Nucleus accumbens (tissue), 56 donors: ENCODE data around the gene ZNF576.
"Not testable (repeated sequence)": the region's sequence is repeated elsewhere in the genome, so short reads cannot be mapped to it uniquely, and the experiment has no call there.

Experiments used
- DNase-seq, 56 donors: peaks; one replicate each; lab custom pipeline; 2025; lab: John Stamatoyannopoulos, UW

Gene ZNF576

DNA sequence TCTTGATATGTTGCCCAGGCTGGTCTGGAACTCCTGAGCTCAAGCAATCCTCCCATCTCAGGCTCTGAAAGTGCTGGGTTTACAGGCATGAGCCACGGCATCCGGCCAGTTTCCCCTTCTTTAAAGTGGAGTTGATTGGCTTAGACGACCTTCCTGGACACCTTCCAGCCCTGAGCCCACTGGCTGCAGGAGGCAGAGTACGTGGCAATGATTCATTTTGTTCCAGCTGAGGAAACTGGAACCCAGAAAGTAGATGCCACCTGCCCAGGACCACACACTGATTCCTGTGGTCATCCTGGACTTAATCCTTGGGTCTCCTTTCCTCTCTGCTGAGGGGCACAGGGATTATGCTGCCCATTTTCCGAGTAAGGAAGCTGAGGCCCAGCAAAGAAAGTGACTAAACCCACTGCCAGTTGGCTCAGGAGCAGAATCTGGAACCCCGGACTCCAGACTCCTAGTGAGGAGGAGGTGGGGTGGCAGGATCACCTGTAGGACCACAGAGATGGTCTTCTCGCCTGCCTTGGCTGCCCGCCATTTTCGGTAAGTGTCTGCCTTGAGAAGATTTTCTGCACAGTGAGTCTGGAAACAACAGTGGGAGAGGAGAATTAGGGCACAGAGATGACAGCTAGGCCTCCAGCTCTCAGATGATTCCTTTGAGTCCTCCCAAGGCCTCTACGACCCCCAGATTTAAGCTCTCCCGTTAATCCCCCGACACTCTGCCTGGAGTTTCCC lies 21.8 kb upstream of the ZNF576 start:
- no peak for DNase-seq

DNA sequence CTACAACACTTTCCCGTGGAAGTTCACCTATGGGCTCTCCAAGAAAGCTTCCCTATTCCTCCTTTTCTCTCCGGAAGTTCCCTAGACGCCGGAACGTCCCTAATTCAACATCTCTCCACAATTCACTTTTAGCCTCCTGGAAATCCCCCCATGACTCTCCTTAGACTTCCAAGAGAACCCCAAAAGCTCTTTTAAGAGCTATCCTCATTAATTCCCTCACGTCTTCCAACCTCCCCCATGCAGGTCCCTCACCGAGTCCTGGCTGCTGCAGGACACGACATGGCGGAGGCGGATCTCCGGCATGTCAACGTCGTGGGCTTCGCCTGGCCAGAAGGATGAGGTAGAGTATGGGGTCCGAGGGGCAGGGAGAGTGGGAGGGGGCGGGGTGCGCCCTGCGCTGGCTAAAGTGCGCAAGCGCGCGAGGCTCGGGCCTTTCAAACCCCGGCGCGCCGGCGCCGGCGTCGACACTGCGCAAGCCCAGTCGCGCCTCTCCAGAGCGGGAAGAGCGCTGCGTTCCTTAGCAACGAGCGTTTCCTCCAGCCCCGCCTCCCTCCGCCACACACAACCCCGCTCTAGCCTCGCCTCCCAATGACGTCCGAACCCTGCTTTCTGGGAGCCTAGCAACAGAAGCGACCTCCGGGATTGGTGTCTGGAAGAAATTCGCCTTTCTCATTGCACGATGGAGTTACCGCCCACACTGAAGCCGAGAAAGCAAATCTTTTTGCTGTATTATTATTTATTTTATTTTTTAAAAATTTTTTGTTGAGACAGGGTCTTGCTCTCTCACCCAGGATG lies 21.0 kb upstream of the ZNF576 start, which contains the start of the genes PINLYP and XRCC1:
PINLYP (plus strand) TSS at position 646 of the 795 bp plus-strand sequence. CDS start 1,391 bp downstream, outside the sequence.
XRCC1 (minus strand) TSS at position 372 of the 795 bp plus-strand sequence; CDS start at position 303, 69 bp downstream.
- peak; percentile 69 to 99 (median 95) for DNase-seq

DNA sequence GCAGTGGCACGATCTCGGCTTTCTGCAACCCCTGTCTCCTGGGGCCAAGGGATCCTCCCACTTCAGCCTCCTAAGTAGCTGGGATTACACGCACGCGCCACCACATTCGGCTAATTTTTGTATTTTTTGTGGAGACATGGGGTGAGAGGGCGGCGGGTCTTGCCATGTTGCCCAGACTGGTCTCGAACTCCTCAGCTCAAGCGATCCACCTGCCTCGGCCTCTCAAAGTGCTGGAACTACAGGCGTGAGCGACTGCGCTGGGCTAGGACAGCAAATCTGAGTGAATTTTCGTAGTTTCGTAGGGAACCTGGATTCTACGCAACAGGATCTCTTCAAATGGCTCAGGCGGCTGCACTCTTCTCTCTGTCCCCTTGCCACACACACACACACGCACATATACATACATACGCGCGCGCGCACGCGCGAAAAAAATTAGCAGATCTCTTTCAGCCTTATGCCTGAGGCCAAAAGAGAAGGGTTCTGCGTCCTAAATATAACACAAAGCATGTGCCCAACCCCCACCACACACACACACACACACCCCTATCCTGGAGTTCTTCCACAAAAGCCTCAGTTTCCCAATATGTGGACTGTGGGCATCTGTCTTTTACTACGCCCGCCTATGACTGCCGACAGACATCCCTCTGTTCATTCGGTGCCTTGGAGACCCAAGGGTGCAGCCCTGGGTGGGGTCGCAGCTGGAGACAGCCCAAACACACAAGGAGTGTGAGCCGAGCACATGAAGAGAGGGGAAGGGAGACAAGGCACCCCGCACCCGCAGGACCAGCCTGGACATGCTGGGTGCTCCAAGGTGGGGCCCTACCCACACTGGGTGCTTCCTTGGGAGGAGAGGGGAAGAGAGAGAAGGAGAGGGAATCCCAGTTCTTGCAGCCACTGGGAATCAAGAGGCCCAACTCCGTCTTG lies 20.2 kb upstream of the ZNF576 start:
- DNase-seq = peak in 3 of 56 donors; percentile 30 to 50 (median 49)

DNA sequence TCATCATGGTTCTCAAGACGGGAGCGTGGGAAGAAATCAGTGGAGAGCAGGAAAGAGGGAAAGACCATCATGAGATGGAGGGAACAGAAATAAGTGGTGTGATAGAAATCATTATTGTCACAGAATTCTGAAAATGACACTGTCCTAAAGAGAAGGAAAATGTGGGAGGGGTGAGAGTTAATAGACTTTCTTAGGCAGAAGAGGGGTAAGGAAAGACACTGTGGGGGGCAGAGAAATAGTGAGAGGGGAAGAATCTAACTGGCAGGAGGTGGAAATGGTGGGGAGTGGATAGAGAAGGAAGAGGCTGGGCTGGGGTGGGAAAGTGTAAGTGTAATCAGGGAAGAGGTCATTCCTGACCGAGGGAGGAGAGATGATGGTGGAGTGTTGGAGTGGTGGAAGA lies 17.6 kb upstream of the ZNF576 start:
- DNase-seq = no peak

DNA sequence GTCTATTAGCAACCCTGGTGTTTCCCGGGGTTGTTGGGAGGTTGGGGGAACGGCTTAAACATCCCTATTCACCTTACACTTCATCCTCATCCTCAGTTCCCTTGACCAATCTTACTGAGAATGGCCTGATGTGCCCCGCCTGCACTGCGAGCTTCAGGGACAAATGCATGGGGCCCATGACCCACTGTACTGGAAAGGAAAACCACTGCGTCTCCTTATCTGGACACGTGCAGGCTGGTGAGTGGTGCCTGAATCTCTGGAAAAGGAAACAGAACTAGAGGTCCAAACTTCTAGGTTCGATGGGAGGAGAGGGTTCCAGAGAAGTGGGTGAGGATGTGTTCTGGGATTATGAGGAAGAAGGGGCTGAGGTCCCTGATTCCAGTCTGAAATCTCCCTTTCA lies 14.9 kb upstream of the ZNF576 start:
- DNase-seq = no peak

DNA sequence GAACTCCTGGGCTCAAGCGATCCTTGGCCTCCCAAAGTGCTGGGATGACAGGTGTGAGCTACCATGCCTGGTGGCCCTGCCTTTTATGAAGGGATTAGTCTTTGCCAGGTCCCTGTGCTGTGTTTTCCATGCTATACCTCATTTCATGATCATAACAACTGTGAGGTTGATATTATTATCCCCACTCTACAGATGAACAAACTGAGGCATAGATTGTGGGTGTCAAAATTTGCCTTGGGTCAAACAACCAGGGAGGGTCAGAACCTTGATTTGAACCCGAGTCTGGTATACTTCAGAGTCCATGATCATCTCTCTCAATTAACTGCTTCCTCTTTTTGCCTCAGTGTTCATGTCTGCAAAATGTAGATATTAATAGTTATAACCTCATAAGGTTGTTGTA lies 13.9 kb upstream of the ZNF576 start:
- DNase-seq = no peak

DNA sequence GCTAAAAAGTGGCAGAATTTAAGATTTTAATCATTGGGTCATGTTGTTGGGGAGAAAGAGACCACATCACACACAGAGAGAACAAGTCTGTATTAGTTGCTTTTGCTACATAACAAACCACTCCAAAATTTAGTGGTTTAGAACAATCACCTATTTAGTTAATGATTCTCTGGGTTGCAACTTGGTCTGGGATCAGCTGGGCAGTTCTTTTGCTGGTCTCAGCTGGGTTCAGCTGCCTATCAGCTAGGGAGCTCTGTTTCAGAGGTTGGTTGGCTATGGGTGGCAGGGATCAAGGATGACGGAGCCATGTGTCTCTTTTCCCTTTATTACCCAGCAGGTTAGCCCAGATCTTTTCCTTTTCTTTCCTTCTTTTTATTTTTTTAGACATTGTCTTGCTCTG lies 11.9 kb upstream of the ZNF576 start:
- DNase-seq = no peak

DNA sequence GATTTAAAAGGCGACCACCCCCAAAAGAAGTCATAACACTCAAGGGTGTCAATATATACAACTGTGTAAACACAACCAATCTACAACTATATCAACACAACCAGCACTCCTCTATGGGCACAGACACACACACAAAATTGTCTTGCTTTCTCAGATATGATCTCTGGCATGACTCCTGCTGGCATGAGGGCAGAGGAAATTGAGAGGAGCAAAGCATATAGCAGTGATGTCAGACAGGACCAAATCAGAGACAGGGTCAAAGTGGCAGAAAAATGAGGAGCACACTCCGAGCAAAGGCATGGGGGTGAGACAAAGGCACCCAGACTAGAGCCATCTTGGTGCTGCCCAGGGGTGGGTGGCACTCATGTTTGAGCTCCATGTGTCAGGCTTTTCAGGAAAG lies 10.0 kb upstream of the ZNF576 start:
- DNase-seq = no peak

DNA sequence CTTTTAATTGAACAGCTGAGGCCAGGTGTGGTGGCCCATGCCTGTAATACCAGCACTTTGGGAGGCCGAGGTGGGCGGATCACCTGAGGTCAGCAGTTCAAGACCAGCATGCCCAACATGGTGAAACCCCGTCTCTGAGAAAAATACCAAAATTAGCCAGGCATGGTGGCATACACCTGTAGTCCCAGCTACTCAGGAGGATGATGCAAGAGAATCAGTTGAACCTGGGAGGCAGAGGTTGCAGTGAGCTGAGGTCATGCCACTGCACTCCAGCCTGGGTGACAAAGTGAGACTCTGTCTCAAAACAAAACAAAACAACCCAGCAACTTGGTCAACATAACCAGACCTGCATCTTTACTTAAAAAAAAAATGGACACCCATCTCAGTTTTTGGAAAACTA lies 9.4 kb upstream of the ZNF576 start:
- not testable (repeated sequence) for DNase-seq

DNA sequence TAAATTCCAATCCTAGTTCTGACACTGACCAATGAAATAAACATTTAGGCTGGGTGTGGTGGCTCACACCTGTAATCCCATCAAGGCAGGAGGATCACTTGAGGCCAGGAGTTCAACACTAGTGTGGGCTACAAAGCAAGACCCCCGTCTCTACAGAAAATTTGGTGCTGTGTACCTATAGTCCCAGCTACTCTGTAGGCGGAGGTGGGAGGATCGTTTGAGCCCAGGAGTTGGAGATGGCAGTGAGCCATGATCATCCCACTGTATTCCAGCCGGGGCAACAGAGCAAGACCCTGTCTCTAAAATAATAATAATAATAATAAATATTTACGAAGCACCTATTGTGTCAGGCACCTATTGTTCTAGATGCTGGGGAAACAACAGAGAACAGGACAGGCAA lies 7.1 kb upstream of the ZNF576 start:
- DNase-seq = no peak

DNA sequence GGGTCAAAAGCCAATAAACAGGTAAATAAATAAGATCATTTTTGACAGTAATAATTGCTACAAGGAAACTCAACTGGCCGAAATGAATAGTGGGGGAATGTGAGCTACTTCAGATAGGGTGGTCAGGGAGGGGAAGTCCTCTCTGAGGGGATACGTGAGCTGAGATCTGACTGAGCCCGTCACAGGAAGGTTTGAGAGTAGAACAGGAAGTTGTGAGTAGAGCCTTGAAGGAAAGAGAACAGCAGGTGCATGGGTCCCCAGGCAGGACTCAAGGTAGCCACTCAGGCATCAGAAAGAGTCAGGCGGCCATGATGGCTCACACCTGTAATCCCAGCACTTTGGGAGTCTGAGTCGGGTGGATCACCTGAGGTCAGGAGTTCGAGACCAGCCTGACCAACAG lies 6.7 kb upstream of the ZNF576 start:
- DNase-seq = no peak

DNA sequence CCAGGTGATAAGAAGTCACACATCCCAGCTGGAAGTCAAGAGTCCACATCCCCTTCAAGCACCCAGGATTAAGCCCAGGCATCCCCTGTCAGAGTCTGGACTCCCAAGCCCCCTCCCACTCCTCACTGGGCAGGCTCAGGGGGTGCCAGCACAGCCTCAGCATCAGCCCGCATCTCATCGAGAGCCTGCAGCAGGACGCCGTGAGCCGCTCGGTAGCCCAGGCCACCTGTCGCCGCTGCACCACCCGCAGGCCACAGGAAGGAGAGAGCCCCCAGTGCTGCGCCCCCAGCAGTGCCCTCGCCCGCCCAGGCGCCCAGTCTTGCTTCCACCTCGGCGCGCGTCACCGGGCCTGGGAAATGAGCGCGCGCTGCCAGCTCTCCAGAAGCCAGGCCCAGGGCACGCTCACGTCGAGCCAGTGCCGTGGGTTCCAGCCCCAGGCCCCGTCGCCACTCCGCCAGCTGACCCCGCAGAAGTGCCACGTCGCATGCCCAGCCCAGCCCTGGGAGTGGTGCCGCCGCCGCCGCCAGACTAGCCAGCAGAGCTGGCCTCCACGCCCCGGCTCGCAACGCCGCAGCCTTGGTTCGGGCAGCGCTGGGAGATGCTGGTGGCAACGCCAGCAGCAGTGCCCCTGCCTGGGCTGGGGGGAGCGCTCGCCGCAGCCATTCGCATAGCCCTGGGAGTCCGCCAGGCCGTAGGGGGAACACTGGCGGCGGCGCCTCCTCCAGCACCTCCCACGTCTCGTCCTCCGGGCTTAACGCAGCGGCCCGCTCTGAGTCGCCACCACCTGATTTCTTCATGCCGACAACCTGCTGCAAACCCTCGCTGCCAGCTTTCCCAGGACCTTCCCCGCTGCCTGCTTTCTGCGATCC lies 4.3 kb upstream of the ZNF576 start:
- DNase-seq = no peak

DNA sequence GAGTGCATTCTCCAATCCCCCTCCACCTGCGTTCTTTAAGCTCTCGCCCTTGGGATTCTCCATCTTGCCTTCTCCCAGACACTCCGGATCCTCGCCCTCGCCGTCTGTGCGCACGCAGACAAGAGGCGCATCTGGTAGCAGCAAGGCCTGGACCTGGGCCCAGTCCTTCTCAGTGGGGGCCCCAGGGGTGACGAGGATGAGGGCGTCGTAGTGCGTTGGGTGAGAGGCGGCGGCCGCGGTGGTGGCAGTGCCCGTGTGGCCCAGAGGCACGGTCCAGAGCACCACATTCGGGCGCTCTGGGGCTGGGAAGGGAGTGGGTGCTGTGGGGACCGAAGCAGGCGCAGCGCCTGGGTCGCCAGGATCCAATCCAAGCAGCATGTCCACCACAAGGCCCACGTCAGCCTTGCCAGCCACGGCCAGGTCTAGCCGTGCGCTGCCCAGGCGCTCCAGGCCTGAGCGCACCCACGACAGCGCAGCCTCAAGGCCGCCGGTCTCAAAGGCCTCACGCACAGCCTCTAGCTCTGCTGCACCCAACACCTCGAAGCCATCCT lies 3.5 kb upstream of the ZNF576 start:
- no peak for DNase-seq

DNA sequence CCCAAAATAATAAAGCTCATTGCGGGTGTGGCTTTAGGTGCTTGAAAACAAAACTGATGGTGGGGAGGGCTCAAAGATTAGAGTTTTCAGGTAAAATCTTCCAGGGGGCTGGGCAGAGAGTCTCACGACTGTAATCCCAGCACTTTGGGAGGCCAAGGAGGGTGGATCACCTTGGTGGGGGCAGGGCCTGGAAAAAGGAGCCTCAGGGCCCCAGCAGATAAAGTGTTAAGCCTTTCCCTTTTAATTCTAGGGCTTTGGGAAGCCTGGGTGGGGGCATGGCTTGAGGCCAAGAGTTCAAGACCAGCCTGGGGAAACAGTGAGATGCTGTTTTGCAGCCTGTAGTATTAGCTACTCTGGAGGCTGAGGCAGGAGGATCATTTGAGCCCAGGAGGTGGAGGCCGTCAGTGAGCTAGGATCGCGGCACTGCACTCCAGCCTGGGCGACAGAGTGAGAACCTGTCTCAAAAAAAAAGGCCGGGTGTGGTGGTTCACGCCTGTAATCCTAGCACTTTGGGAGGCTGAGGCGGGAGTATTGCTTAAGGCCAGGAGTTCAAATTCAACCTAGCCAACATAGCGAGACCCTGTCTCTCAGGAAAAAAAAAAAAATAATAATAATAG lies 2.2 kb upstream of the ZNF576 start:
- DNase-seq = no peak

DNA sequence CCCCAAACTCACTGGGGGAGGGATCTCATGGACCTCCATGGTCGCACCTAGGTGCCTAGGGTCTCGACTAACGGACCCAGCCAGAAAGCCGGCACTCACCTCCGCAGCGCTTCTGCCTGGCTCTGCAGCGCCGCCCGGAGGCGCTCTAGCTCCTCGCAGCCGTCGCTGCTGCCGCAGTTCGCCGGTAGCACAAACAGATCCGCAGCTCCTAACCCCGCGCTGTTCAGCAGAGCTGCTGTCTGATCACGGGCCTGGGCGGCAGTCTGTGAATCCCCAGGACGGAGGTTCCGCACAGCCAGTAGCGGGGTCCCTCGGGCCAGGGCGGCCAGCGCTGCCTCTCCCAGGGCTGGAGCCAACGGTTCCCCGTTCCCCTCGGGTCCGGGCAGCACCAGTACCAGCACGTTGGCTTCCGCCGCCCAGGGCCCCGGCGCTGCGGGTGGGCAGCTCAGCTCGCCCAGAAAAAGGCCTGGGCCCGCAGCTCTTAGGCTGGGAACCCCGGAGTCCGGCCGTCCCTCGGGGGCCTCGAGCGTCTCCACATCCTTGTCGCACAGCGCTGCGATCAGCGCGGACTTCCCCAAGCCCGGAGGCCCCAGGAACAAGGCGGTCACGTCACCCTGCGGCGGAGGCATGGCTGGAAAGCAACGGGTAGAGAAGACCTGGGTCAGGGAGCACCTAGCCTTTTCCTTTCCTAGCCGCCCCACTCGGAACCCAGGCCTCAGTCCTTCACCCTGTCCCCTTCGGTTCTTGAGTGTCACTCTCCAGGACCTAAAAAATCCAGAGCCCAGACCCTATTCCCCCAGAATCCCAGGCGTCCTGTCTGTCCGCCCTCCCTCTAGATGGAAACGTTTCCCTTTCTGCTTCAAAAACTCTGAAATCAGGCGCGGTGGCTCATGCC lies 1.4 kb upstream of the ZNF576 start:
- peak in 29 of 56 donors; percentile 7 to 53 (median 28) for DNase-seq

DNA sequence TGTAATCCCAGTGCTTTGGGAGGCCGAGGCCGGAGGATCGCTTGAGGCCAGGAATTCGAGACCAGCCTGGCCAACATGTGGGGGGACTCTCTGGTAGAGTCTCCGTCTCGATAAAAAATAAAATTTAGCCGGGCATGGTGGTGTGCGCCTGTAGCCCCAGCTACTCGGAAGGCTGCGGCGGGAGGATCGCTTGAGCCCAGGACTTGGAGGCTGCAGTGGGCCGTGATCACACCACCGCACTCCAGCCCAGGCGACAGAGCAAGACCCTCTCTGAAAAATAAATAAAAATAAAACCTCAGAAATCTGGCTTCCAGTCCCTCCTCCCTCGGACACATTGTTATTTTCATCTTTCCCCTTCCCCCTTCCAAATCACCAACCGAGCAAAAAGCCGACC lies 793 bp upstream of the ZNF576 start:
- DNase-seq = peak in 4 of 56 donors; percentile 45 to 60 (median 50)

DNA sequence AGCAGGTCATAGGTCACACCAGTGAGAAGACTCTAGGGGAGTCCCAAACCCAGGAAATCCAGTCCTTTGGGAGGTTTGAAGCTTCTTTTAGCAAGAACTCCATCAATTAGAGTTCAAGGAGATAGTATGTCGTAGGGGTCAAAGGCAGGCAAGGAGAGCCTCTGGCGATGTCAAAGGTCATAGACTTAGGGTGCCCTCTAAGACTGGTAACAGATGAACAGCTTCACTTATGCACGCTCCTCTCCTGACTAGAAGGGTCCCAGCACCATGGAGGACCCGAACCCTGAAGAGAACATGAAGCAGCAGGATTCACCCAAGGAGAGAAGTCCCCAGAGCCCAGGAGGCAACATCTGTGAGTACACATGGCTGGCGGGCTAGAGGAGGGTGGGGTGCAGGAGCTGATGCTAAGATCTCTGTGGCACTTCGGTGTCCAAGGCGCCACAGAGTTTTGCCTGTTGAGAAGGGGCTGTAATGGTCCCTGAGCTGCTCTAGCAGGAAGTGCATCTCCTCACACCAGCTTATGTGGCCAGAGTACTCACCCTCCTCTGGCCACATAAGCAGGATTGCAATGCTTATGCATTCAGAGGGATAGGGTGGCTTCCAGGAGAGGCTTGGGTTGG lies 557 bp downstream of the ZNF576 start:
- no peak for DNase-seq
